ENCODE data around the gene VEGFB.

- TF ChIP-seq ELF4 (IDR thresholded peaks at IDR 0.05) (no peak), LEF1 (IDR thresholded peaks at IDR 0.05; ENCODE audit: borderline replicate concordance) (no peak), PKNOX1 (IDR thresholded peaks at IDR 0.05) (no peak), FOXK2 (IDR thresholded peaks at IDR 0.05) (no peak), FOXM1 (IDR thresholded peaks at IDR 0.05; ENCODE audit: borderline replicate concordance) (no peak), CTBP1 (IDR thresholded peaks at IDR 0.05; ENCODE audit: borderline replicate concordance) (no peak), ZNF384 (IDR thresholded peaks at IDR 0.05) (no peak), ARNT (IDR thresholded peaks at IDR 0.05) (no peak), NFRKB (IDR thresholded peaks at IDR 0.05) (no peak), SP1 (IDR thresholded peaks at IDR 0.05) (no peak), BHLHE40 (IDR thresholded peaks at IDR 0.05; ENCODE audit: borderline replicate concordance) (no peak), SUZ12 (IDR thresholded peaks at IDR 0.05) (no peak), FOXA1 (IDR thresholded peaks at IDR 0.05) (no peak)
Observed at GRCh38 chr11:64226507-64227051, 7.8 kb upstream of the VEGFB start.
